IMR-90 (cell line): ENCODE data around the gene RPS6KA5. TPM values are rescaled to one million over a fixed set of nuclear protein-coding genes. Genes with fewer than 3 reads are reported as not detected.

ENCODE experiments used
- ATAC-seq: fragments of 200-7000 bp; cut with Tn5 transposase; 2 replicates; pipeline ENCODE4 v1.9.1; 2020; ENCODE audit warnings: low read depth, mild to moderate bottlenecking, moderate library complexity
- BruUV-seq: library from RNA; stranded (reverse); fragments of 400-500 nt; replicated peaks from 2 replicates; lab custom pipeline; 2021; lab: Mats Ljungman, UMichigan
- CTCF ChIA-PET: fragments of 300-600 bp; formaldehyde crosslinking; extraction: SDS; loops from one replicate; lab custom pipeline; 2021; ENCODE audit warnings: antibody characterized with exemption; lab: Yijun Ruan, JAX
- POLR2A ChIA-PET: fragments of 300-600 bp; sonication (Branson Sonifier 250); formaldehyde crosslinking; loops from one replicate; lab custom pipeline; 2022; ENCODE audit warnings: antibody characterized with exemption; ENCODE audit not compliant: unreplicated experiment; lab: Charles Lee
- DNase-seq: peaks from one replicate; pipeline ENCODE4 v3.0.0; 2013
- H2AFZ ChIP-seq: replicated peaks from 2 replicates; pipeline ENCODE3; 2013; ENCODE audit warnings: low read length, mild to moderate bottlenecking; ENCODE audit not compliant: poor library complexity
- H2AK5ac ChIP-seq: 2 replicates; pipeline ENCODE4 v1.6.1; 2013; ENCODE audit warnings: low read depth, low read length, inconsistent platforms
- H2AK9ac ChIP-seq: replicated peaks from 2 replicates; pipeline ENCODE3; 2013; ENCODE audit warnings: mild to moderate bottlenecking, low read depth, low read length, moderate library complexity; ENCODE audit not compliant: poor library complexity
- H2BK120ac ChIP-seq: 2 replicates; pipeline ENCODE4 v1.6.1; 2013; ENCODE audit warnings: low read depth, low read length, inconsistent platforms
- H2BK15ac ChIP-seq: 3 replicates; pipeline ENCODE4 v1.6.1; 2013; ENCODE audit warnings: low read depth, low read length, inconsistent platforms
- H2BK20ac ChIP-seq: 2 replicates; pipeline ENCODE4 v1.6.1; 2013; ENCODE audit warnings: low read depth, mild to moderate bottlenecking, inconsistent platforms, low read length, moderate library complexity
- H2BK5ac ChIP-seq: 2 replicates; pipeline ENCODE4 v1.6.1; 2013; ENCODE audit warnings: mild to moderate bottlenecking, low read depth, low read length, inconsistent platforms; ENCODE audit not compliant: poor library complexity, severe bottlenecking
- H3K14ac ChIP-seq: replicated peaks from 2 replicates; pipeline ENCODE4 v1.6.1; 2013; ENCODE audit warnings: low read depth, low read length, inconsistent platforms
- H3K18ac ChIP-seq: 2 replicates; pipeline ENCODE4 v1.6.1; 2013; ENCODE audit warnings: low read depth, low read length, control low read depth
- H3K23ac ChIP-seq: 2 replicates; pipeline ENCODE4 v1.6.1; 2013; ENCODE audit warnings: low read depth, low read length, inconsistent platforms
- H3K27ac ChIP-seq: 2 replicates; pipeline ENCODE4 v1.5.1; 2013; ENCODE audit warnings: mild to moderate bottlenecking, control low read depth, low read length; ENCODE audit not compliant: insufficient read depth
- H3K27me3 ChIP-seq: 2 replicates; pipeline ENCODE4 v1.6.1; 2013; ENCODE audit warnings: low read length; ENCODE audit not compliant: control insufficient read depth, insufficient read depth
- H3K36me3 ChIP-seq: 2 replicates; pipeline ENCODE4 v1.6.1; 2013; ENCODE audit warnings: low read length, mixed read lengths; ENCODE audit not compliant: control insufficient read depth, insufficient read depth
- H3K4ac ChIP-seq: 2 replicates; pipeline ENCODE4 v1.6.1; 2013; ENCODE audit warnings: low read depth, low read length, inconsistent platforms
- H3K4me1 ChIP-seq: 2 replicates; pipeline ENCODE4 v1.6.1; 2013; ENCODE audit warnings: low read length, mixed read lengths; ENCODE audit not compliant: control insufficient read depth, insufficient read depth
- H3K4me2 ChIP-seq: 2 replicates; pipeline ENCODE4 v1.6.1; 2013; ENCODE audit warnings: low read depth, mild to moderate bottlenecking, control low read depth, low read length, moderate library complexity
- H3K4me3 ChIP-seq: 2 replicates; pipeline ENCODE4 v1.5.1; 2013; ENCODE audit warnings: low read depth, mild to moderate bottlenecking, control low read depth, low read length, moderate library complexity; ENCODE audit not compliant: insufficient read depth
- H3K56ac ChIP-seq: 2 replicates; pipeline ENCODE4 v1.6.1; 2013; ENCODE audit warnings: low read length, inconsistent platforms; ENCODE audit not compliant: insufficient read depth; ENCODE audit errors: extremely low read depth
- H3K79me1 ChIP-seq, 2 experiments: 2 replicates each; pipeline ENCODE4 v1.6.1; 2013; ENCODE audit warnings: low read length in 2 of 2, inconsistent platforms in 1 of 2, low read depth in 1 of 2
- H3K9ac ChIP-seq: 2 replicates; pipeline ENCODE4 v1.6.1; 2013; ENCODE audit warnings: low read depth, low read length, control low read depth
- H3K9me1 ChIP-seq: 2 replicates; pipeline ENCODE4 v1.6.1; 2013; ENCODE audit warnings: low read length, inconsistent platforms; ENCODE audit not compliant: insufficient read depth
- H3K9me3 ChIP-seq: 2 replicates; pipeline ENCODE4 v1.6.1; 2013; ENCODE audit warnings: low read length; ENCODE audit not compliant: control insufficient read depth, insufficient read depth
- H4K20me1 ChIP-seq: 2 replicates; pipeline ENCODE4 v1.6.1; 2013; ENCODE audit warnings: low read length, inconsistent platforms; ENCODE audit not compliant: insufficient read depth
- H4K5ac ChIP-seq: 2 replicates; pipeline ENCODE4 v1.6.1; 2013; ENCODE audit warnings: mild to moderate bottlenecking, low read depth, low read length, control low read depth
- H4K8ac ChIP-seq, 2 experiments: 2 replicates each; pipeline ENCODE4 v1.6.1; 2013; ENCODE audit warnings: low read depth in 2 of 2, low read length in 2 of 2, control low read depth in 1 of 2, inconsistent platforms in 1 of 2
- H4K91ac ChIP-seq: 2 replicates; pipeline ENCODE4 v1.6.1; 2013; ENCODE audit warnings: low read depth, low read length, inconsistent platforms; ENCODE audit not compliant: insufficient read depth
- BHLHE40 ChIP-seq: fragments of 150-350 bp; IDR thresholded peaks from 2 replicates; pipeline ENCODE4 v1.6.1; 2016; ENCODE audit warnings: mild to moderate bottlenecking, low read depth, low read length
- CEBPB ChIP-seq: IDR thresholded peaks from 2 replicates; pipeline ENCODE4 v1.6.1; 2012; ENCODE audit warnings: low read depth, low read length, improper control_type of control experiment
- CHD1 ChIP-seq: IDR thresholded peaks from 2 replicates; pipeline ENCODE4 v1.6.1; 2012; ENCODE audit warnings: low read depth, low read length, improper control_type of control experiment
- CTCF ChIP-seq: conservative IDR thresholded peaks from 2 replicates; pipeline ENCODE4 v1.5.1; 2012; ENCODE audit warnings: mild to moderate bottlenecking, low read depth, low read length, improper control_type of control experiment
- ELK1 ChIP-seq: fragments of 150-350 bp; IDR thresholded peaks from 2 replicates; pipeline ENCODE4 v1.6.1; 2016; ENCODE audit warnings: low read depth, mild to moderate bottlenecking, low read length, moderate library complexity, borderline replicate concordance
- FOS ChIP-seq: fragments of 150-350 bp; IDR thresholded peaks from 2 replicates; pipeline ENCODE4 v1.6.1; 2016; ENCODE audit warnings: low read depth, low read length
- MAFK ChIP-seq: IDR thresholded peaks from 2 replicates; pipeline ENCODE4 v1.6.1; 2012; ENCODE audit warnings: low read depth, low read length, improper control_type of control experiment
- MAZ ChIP-seq: IDR thresholded peaks from 2 replicates; pipeline ENCODE4 v1.6.1; 2012; ENCODE audit warnings: low read depth, mild to moderate bottlenecking, low read length, improper control_type of control experiment, moderate library complexity, borderline replicate concordance
- MXI1 ChIP-seq: IDR thresholded peaks from 2 replicates; pipeline ENCODE4 v1.6.1; 2012; ENCODE audit warnings: low read depth, mild to moderate bottlenecking, low read length, moderate library complexity, borderline replicate concordance
- NFE2L2 ChIP-seq: fragments of 150-350 bp; IDR thresholded peaks from 2 replicates; pipeline ENCODE4 v1.6.1; 2016; ENCODE audit warnings: low read depth, mild to moderate bottlenecking, low read length
- POLR2A ChIP-seq: IDR thresholded peaks from 2 replicates; pipeline ENCODE4 v1.6.1; 2012; ENCODE audit warnings: mild to moderate bottlenecking, low read depth, low read length
- RAD21 ChIP-seq: IDR thresholded peaks from 2 replicates; pipeline ENCODE4 v1.6.1; 2012; ENCODE audit warnings: low read length, improper control_type of control experiment
- RCOR1 ChIP-seq: IDR thresholded peaks from 2 replicates; pipeline ENCODE4 v1.6.1; 2012; ENCODE audit warnings: mild to moderate bottlenecking, low read length, improper control_type of control experiment; ENCODE audit not compliant: insufficient replicate concordance
- RFX5 ChIP-seq: IDR thresholded peaks from 2 replicates; pipeline ENCODE4 v1.8.0; 2012; ENCODE audit warnings: low read depth, mild to moderate bottlenecking, low read length, moderate library complexity
- SMC3 ChIP-seq: fragments of 150-350 bp; IDR thresholded peaks from 2 replicates; pipeline ENCODE4 v1.6.1; 2016; ENCODE audit warnings: low read depth, mild to moderate bottlenecking, antibody characterized with exemption, low read length, moderate library complexity
- USF2 ChIP-seq: fragments of 150-350 bp; IDR thresholded peaks from 2 replicates; pipeline ENCODE4 v1.6.1; 2017; ENCODE audit warnings: mild to moderate bottlenecking, antibody characterized with exemption, low read length, low read depth
- WGBS, 2 experiments: methylation state at CpG; one replicate each; pipeline versions ENCODE4 v1.1.5 to v1.1.7; 2013; ENCODE audit warnings: missing lambda C conversion rate in 2 of 2; ENCODE audit not compliant: insufficient read length in 1 of 2; ENCODE audit errors: extremely low coverage in 2 of 2; 5-methylcytosine and 5-hydroxymethylcytosine counted together
- dilution Hi-C: fragments of 300-500 bp; cut with HindIII; formaldehyde crosslinking; loops from one replicate; pipeline ENCODE4 v1.14.3; 2018; ENCODE audit warnings: low sequenced_read_pairs; ENCODE audit not compliant: unreplicated experiment
- in situ Hi-C: fragments of 300-500 bp; cut with MboI; formaldehyde crosslinking; loops from 3 replicates; pipeline ENCODE4 v1.14.3; 2019; ENCODE audit warnings: low sequenced_read_pairs, inconsistent platforms, mixed read lengths
- intact Hi-C: fragments of 100-400 bp; cut with micrococcal nuclease; formaldehyde crosslinking; loops from 2 replicates; pipeline ENCODE4 v1.10.0; 2022
- polyA plus RNA-seq, 3 experiments: library from polyadenylated mRNA; depleted of rRNA; stranded (reverse); fragments of >200 nt; gene quantifications; 2 replicates each; pipeline ENCODE4 v1.2.3, GENCODE V29; 2012; ENCODE audit warnings: low replicate concordance in 1 of 3
- total RNA-seq: library from RNA; depleted of rRNA; stranded (reverse); fragments of >200 nt; gene quantifications from 2 replicates; pipeline ENCODE4 v1.2.3, GENCODE V29; 2012

The RPS6KA5 gene
- total and polyA plus RNA-seq, 2 of the 4 experiments (the other 2 are of a cell fraction) = 0.36 TPM

- no peak overlapping the region for H3K4me3 ChIP-seq
- in situ Hi-C loops = no loop called here
- H3K4me1 ChIP-seq = no peaks in the 10 kb centered on the region
- H4K20me1 ChIP-seq = no peaks in the 10 kb centered on the region
- DNase-seq (no peak), ATAC-seq (no peak)
- no peaks in the 10 kb centered on the region for H3K27me3 ChIP-seq
- H3K27ac ChIP-seq = no peak overlapping the region
- ChIA-PET CTCF (no interaction called here), POLR2A (no interaction called here)
- TF ChIP-seq CEBPB (no peak), MAZ (no peak), CTCF (no peak), FOS (no peak), MXI1 (no peak), NFE2L2 (no peak), USF2 (no peak), RCOR1 (no peak), RFX5 (no peak), BHLHE40 (no peak), ELK1 (no peak), CHD1 (no peak), MAFK (no peak), POLR2A (no peak), SMC3 (no peak), RAD21 (no peak)
- H3K9me1 ChIP-seq = no peaks in the 10 kb centered on the region
- dilution Hi-C loops = no loop called here
- no peak overlapping the region for H4K91ac ChIP-seq
- H3K56ac ChIP-seq = no peak overlapping the region
- no peak overlapping the region for H3K4me2 ChIP-seq
- no peak overlapping the region for H2BK15ac ChIP-seq
- intact Hi-C loops = no loop called here
- H3K18ac ChIP-seq = no peak overlapping the region
- H3K9me3 ChIP-seq = no peaks in the 10 kb centered on the region
- no peak overlapping the region for H3K4ac ChIP-seq
- no TSS peak for BruUV-seq
- no peak overlapping the region for H2AK5ac ChIP-seq
- no peaks in the 10 kb centered on the region for H3K36me3 ChIP-seq
- H4K8ac ChIP-seq = no peak overlapping the region
- no peak overlapping the region for H2BK5ac ChIP-seq
- no peak overlapping the region for H3K14ac ChIP-seq
- no peak overlapping the region for H2BK20ac ChIP-seq
- no peak overlapping the region for H3K23ac ChIP-seq
- no CpG with 5 or more reads among the region's 1 CpG for WGBS, 2 experiments
- H2AFZ ChIP-seq = no peak overlapping the region
- no peak overlapping the region for H2BK120ac ChIP-seq
- no peak overlapping the region for H2AK9ac ChIP-seq
- H3K79me1 ChIP-seq = no peaks in the 10 kb centered on the region
- H3K9ac ChIP-seq = no peak overlapping the region
- no peak overlapping the region for H4K5ac ChIP-seq
Observed at GRCh38 chr14:90986510-90986909, 73.9 kb downstream of the RPS6KA5 start.
